ENCODE data around the gene PHLDB2. TPM values are rescaled to one million over a fixed set of nuclear protein-coding genes. Genes with fewer than 3 reads are reported as not detected.

The PHLDB2 gene
- total RNA-seq, 1 experiment from 2014 or later, result 143 TPM

DNA sequence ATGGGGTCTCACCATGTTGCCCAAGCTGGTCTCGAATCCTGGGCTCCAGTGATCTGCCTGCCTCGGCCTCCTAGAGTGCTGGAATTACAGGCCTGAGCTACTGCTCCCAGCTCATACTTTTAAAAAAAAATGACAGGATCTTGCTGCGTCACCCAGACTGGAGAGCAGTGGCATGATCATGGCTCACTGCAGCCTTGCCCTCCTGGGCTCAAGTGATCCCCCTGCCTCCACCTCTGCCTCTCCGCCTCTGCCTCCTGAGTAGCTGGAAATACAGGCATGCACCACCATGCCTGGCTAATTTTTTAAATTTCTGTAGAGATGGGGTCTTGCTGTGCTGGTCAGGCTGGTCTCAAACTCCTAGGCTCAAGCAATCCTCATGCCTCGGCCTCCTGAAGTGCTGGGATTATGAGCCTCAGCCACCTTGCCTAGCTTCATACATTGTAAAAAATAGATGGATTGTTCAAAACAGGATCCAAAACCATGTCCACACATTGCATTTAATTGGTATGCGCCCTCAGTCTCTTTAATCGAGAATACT lies 8.9 kb downstream of the PHLDB2 start:
- DNase-seq (ENCODE audit: low read depth, low spot score), result no peak
- Histone ChIP-seq H3K27me3 (ENCODE audit: insufficient read depth, low read length) (no peaks in the 10 kb centered on the region), H3K36me3 (ENCODE audit: control insufficient read depth in 1 of 2, insufficient read depth in 2 of 2, low read length in 2 of 2) (peaks cover 0 to 3% of the 10 kb centered on the region in 2 experiments; a peak in 2 of 4 replicates), H3K4me1 (ENCODE audit: control insufficient read depth in 1 of 2, insufficient read depth in 2 of 2, low read length in 2 of 2) (peaks cover 67 to 93% of the 10 kb centered on the region in 2 experiments), H3K79me2 (ENCODE audit: insufficient read depth, low read length) (peaks cover 100% of the 10 kb centered on the region), H3K4me3 (replicated peaks in 1 of 2; ENCODE audit: low read depth in 1 of 2, low read length in 2 of 2) (no peak overlapping the region), H3K27ac (ENCODE audit: low read depth, low read length) (no peak overlapping the region), H2AFZ (ENCODE audit: low read depth, low read length, poor library complexity, severe bottlenecking) (no peak overlapping the region), H3K9me2 (ENCODE audit: insufficient read depth) (no peaks in the 10 kb centered on the region), H3K9me3 (ENCODE audit: control insufficient read depth in 1 of 2, insufficient read depth in 1 of 2, low read depth in 1 of 2, low read length in 2 of 2) (no peaks in the 10 kb centered on the region), H4K20me1 (ENCODE audit: insufficient read depth) (no peaks in the 10 kb centered on the region), H3K9ac (ENCODE audit: low read length) (no peak overlapping the region), H3K4me2 (ENCODE audit: low read length) (no peak overlapping the region)
- intact Hi-C loops (cut with micrococcal nuclease), result no loop called here
- ChIA-PET CTCF (interaction anchor here (1.8 kb wide), 1 partner anchor 146 kb away, joined by 5 read pairs; no protein-coding TSS in a partner anchor), POLR2A (no interaction called here), RAD21 (ENCODE audit: low non-redundant PET in 1 of 2, low total read pairs in 2 of 2, uncharacterized antibody in 2 of 2, unreplicated experiment in 2 of 2) (no interaction called here)
- no TSS peak for BruUV-seq (replicated peaks)
- ATAC-seq, result no peak
- TF ChIP-seq, protein P1, sequence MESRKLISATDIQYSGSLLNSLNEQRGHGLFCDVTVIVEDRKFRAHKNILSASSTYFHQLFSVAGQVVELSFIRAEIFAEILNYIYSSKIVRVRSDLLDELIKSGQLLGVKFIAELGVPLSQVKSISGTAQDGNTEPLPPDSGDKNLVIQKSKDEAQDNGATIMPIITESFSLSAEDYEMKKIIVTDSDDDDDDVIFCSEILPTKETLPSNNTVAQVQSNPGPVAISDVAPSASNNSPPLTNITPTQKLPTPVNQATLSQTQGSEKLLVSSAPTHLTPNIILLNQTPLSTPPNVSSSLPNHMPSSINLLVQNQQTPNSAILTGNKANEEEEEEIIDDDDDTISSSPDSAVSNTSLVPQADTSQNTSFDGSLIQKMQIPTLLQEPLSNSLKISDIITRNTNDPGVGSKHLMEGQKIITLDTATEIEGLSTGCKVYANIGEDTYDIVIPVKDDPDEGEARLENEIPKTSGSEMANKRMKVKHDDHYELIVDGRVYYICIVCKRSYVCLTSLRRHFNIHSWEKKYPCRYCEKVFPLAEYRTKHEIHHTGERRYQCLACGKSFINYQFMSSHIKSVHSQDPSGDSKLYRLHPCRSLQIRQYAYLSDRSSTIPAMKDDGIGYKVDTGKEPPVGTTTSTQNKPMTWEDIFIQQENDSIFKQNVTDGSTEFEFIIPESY (IDR thresholded peaks at IDR 0.05; ENCODE audit: extremely low read depth, insufficient replicate concordance, low read length), result no peak
- TF ChIP-seq ELF1 (IDR thresholded peaks at IDR 0.05; ENCODE audit: borderline replicate concordance, low read depth) (no peak), EZH2phosphoT487 (IDR thresholded peaks at IDR 0.05; ENCODE audit: borderline replicate concordance) (no peak), FOSL1 (IDR thresholded peaks at IDR 0.05; ENCODE audit: low read depth) (no peak), SRF (IDR thresholded peaks at IDR 0.05; ENCODE audit: low read depth) (no peak), ZNF274 (IDR thresholded peaks at IDR 0.05; ENCODE audit: low read depth, low read length) (no peak), JUND (IDR thresholded peaks at IDR 0.05) (no peak), CBX3 (IDR thresholded peaks at IDR 0.05; ENCODE audit: low read depth) (no peak), EGR1 (IDR thresholded peaks at IDR 0.05; ENCODE audit: low read depth) (no peak)
- TF ChIP-seq, protein P2, sequence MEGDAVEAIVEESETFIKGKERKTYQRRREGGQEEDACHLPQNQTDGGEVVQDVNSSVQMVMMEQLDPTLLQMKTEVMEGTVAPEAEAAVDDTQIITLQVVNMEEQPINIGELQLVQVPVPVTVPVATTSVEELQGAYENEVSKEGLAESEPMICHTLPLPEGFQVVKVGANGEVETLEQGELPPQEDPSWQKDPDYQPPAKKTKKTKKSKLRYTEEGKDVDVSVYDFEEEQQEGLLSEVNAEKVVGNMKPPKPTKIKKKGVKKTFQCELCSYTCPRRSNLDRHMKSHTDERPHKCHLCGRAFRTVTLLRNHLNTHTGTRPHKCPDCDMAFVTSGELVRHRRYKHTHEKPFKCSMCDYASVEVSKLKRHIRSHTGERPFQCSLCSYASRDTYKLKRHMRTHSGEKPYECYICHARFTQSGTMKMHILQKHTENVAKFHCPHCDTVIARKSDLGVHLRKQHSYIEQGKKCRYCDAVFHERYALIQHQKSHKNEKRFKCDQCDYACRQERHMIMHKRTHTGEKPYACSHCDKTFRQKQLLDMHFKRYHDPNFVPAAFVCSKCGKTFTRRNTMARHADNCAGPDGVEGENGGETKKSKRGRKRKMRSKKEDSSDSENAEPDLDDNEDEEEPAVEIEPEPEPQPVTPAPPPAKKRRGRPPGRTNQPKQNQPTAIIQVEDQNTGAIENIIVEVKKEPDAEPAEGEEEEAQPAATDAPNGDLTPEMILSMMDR (IDR thresholded peaks at IDR 0.05 in 2 of 3, conservative IDR thresholded peaks at IDR 0.05 in 1 of 3; ENCODE audit: borderline replicate concordance in 1 of 3, insufficient read depth in 1 of 3, low read depth in 2 of 3, low read length in 2 of 3), result no peak
- TF ChIP-seq, protein P3, sequence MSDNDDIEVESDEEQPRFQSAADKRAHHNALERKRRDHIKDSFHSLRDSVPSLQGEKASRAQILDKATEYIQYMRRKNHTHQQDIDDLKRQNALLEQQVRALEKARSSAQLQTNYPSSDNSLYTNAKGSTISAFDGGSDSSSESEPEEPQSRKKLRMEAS (IDR thresholded peaks at IDR 0.05), result no peak
- TF ChIP-seq, protein P4, sequence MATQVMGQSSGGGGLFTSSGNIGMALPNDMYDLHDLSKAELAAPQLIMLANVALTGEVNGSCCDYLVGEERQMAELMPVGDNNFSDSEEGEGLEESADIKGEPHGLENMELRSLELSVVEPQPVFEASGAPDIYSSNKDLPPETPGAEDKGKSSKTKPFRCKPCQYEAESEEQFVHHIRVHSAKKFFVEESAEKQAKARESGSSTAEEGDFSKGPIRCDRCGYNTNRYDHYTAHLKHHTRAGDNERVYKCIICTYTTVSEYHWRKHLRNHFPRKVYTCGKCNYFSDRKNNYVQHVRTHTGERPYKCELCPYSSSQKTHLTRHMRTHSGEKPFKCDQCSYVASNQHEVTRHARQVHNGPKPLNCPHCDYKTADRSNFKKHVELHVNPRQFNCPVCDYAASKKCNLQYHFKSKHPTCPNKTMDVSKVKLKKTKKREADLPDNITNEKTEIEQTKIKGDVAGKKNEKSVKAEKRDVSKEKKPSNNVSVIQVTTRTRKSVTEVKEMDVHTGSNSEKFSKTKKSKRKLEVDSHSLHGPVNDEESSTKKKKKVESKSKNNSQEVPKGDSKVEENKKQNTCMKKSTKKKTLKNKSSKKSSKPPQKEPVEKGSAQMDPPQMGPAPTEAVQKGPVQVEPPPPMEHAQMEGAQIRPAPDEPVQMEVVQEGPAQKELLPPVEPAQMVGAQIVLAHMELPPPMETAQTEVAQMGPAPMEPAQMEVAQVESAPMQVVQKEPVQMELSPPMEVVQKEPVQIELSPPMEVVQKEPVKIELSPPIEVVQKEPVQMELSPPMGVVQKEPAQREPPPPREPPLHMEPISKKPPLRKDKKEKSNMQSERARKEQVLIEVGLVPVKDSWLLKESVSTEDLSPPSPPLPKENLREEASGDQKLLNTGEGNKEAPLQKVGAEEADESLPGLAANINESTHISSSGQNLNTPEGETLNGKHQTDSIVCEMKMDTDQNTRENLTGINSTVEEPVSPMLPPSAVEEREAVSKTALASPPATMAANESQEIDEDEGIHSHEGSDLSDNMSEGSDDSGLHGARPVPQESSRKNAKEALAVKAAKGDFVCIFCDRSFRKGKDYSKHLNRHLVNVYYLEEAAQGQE (IDR thresholded peaks at IDR 0.05; ENCODE audit: low read depth), result no peak
